HEK293T (cell line): ENCODE results near the gene ECM2.

Experiments
- ARNT ChIP-seq: fragments of 450-650 bp; IDR thresholded peaks from 2 replicates; pipeline ENCODE4 v1.6.1; 2017; ENCODE audit warnings: mild to moderate bottlenecking
- FOXA1 ChIP-seq: fragments of 450-650 bp; IDR thresholded peaks from 2 replicates; pipeline ENCODE4 v1.6.1; 2016; ENCODE audit warnings: mild to moderate bottlenecking
- FOXK2 ChIP-seq: fragments of 450-650 bp; IDR thresholded peaks from 2 replicates; pipeline ENCODE4 v1.6.1; 2016; ENCODE audit warnings: mild to moderate bottlenecking
- FOXM1 ChIP-seq: fragments of 450-650 bp; IDR thresholded peaks from 2 replicates; pipeline ENCODE4 v1.6.1; 2017; ENCODE audit warnings: mild to moderate bottlenecking, borderline replicate concordance
- HDGF ChIP-seq: fragments of 450-650 bp; IDR thresholded peaks from 2 replicates; pipeline ENCODE4 v1.6.1; 2017; ENCODE audit warnings: antibody characterized with exemption, borderline replicate concordance
- NFRKB ChIP-seq: fragments of 450-650 bp; IDR thresholded peaks from 2 replicates; pipeline ENCODE4 v1.6.1; 2016; ENCODE audit warnings: mild to moderate bottlenecking, moderate library complexity
- SP1 ChIP-seq: fragments of 450-650 bp; IDR thresholded peaks from 2 replicates; pipeline ENCODE4 v1.6.1; 2017
- SUZ12 ChIP-seq: fragments of 450-650 bp; IDR thresholded peaks from 2 replicates; pipeline ENCODE4 v1.6.1; 2016; ENCODE audit warnings: mild to moderate bottlenecking
- TARDBP ChIP-seq: fragments of 450-650 bp; IDR thresholded peaks from 2 replicates; pipeline ENCODE4 v1.6.1; 2016

GRCh38 chr9:92529124-92529523, 6.7 kb downstream of the ECM2 start:
- TF ChIP-seq FOXK2, result no peak
- TF ChIP-seq NFRKB, result no peak
- no peak for TF ChIP-seq TARDBP
- TF ChIP-seq FOXM1, result no peak
- TF ChIP-seq SUZ12, result no peak
- TF ChIP-seq SP1, result no peak
- no peak for TF ChIP-seq ARNT
- TF ChIP-seq FOXA1, result no peak
- TF ChIP-seq HDGF, result no peak
